ENCODE results near the gene CCDC97. TPM values are rescaled to one million over a fixed set of nuclear protein-coding genes. Genes with fewer than 3 reads are reported as not detected.
A peak's percentile ranks its signal among the peaks of the same experiment; 100 is the strongest.
"Not testable (repeated sequence)": the region's sequence is repeated elsewhere in the genome, so short reads cannot be mapped to it uniquely, and the experiment has no call there.

Gene CCDC97
- total RNA-seq, 2 donors from 2014 or later: 52.5 to 56.2 TPM

DNA sequence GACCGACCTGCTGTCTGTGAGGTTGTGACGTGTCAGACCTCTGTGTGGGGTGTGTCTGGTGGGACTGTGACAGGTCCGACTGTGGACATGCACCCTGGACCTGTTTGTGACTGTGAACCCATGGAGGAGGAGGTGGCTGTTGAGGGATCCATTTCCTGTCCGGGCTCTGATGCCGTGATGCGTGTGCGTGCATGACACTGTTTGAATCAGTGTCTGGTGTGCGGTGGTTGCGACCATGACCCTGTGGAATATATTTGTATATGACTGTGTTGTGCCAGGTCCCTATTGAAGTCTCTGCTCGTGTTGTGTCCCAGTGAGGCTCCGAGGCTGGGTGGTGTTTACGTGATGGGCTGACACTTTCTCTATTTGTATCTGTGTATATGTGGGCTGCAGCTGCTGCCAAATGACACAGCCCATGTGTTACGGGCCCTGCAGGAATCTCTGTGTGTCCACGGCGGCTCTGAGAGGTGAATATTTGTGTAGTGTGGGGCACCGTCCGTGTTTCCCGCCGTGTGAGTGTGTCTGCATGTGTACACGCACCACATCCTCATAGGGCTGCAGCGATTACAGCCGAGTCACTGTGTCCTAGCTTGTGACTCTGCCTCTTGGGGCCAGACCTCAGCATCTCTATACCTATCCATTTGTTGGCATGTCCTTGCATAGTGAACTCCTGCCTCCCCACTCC, 18.3 kb downstream of the CCDC97 start:
- peak overlapping the region; percentile 85 for H3K4me3 Mint-ChIP-seq
- peak; percentile 76 for DNase-seq (ENCODE audit: low spot score)
- peak overlapping the region; percentile 85 to 90 for H3K27ac Mint-ChIP-seq
- no peaks in the 10 kb centered on the region for H3K27me3 Mint-ChIP-seq
- peaks cover 70% of the 10 kb centered on the region in 2 donors for H3K4me1 Mint-ChIP-seq (ENCODE audit: low read depth in 2 of 2)
- ATAC-seq: peak; percentile 59 to 69
- H3K36me3 Mint-ChIP-seq: peaks cover 24% of the 10 kb centered on the region
- no peaks in the 10 kb centered on the region for H3K9me3 Mint-ChIP-seq

DNA sequence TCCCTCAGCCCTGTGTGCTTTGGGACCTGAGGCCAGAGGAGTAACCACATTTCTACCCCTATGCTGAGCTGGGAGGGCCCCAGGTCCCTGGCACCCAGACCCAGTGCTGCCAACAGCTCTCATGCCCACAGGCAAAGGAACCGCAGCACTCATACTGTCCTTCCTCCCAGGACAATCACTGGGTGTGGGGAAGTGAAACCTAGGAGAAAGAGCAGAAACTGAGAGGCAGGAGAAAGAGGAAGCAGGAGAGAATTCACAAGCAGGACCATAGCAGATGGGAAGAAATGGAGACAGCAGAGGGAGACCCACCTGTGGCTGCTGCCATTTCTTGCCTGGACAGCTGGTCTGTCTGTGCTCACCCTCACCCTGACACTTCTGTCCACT, 18.9 kb downstream of the CCDC97 start:
- no peak for ATAC-seq
- peaks cover 24% of the 10 kb centered on the region for H3K36me3 Mint-ChIP-seq
- DNase-seq (ENCODE audit: low spot score): no peak
- H3K9me3 Mint-ChIP-seq: no peaks in the 10 kb centered on the region
- peaks cover 67 to 68% of the 10 kb centered on the region in 2 donors for H3K4me1 Mint-ChIP-seq (ENCODE audit: low read depth in 2 of 2)
- H3K27ac Mint-ChIP-seq: peak overlapping the region; percentile 85 to 90
- H3K4me3 Mint-ChIP-seq: peak overlapping the region; percentile 85
- H3K27me3 Mint-ChIP-seq: no peaks in the 10 kb centered on the region

DNA sequence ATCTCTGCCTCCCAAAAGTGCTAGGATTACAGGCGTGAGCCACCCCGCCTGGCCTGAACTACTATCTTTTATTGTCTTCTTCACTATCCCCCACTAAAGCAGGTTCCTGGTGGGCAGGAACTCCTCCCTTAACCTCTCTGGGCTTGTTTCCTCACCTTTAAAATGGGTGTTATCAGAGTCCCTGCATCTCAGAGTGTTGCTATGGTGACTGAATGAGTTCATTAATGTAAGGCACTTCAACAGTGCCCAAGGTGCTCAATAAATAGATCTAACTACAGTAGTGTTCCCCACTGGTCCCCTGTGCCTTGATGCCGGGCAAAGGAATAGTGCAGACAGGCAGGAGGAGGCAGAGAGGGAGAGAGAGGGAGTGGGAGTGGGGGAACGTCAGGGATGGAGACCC, 20.5 kb downstream of the CCDC97 start:
- peak overlapping the region; percentile 12 to 14 for H3K27ac Mint-ChIP-seq
- H3K4me1 Mint-ChIP-seq (ENCODE audit: low read depth in 2 of 2): peaks cover 56 to 63% of the 10 kb centered on the region in 2 donors
- no peaks in the 10 kb centered on the region for H3K27me3 Mint-ChIP-seq
- no peaks in the 10 kb centered on the region for H3K9me3 Mint-ChIP-seq
- ATAC-seq: no peak
- H3K36me3 Mint-ChIP-seq: peaks cover 19% of the 10 kb centered on the region
- H3K4me3 Mint-ChIP-seq: peak overlapping the region; percentile 38
- no peak for DNase-seq (ENCODE audit: low spot score)

DNA sequence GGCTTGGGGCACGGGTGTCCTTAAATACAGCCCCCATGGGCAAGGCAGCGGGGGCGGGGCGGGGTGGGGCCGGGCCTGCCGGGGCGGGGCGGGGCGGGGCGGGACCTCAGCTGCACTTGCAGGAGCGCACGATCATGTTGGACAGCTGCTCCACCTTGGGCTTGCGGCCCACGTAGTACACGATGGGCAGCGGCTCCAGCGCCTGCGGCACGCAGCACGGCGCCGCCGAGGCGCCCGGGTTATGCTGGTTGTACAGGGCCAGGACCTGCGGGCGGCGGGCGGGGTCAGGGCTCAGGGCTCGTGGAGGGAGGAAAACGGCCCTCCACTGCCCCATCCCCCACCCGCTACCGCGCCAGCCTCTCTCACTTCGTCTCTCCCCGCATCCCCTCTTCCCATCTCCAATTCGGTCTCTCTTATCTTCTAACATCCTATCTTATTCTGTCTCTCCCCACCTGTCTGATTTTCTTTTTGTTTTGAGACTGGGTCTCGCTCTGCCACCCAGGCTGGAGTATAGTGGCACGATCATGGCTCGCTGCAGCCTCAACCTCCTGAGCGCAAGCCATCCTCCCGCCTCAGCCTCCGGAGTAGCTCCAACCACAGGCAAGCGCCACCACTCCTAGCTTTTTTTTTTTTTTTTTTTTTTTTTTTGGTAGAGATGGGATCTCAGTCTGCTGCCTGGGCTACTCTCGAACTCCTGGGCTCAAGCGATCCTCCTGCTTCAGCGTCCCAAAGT, 21.1 kb downstream of the CCDC97 start:
- Mint-ChIP-seq H3K4me1 (ENCODE audit: low read depth in 2 of 2) (peaks cover 55 to 62% of the 10 kb centered on the region in 2 donors), H3K4me3 (peak overlapping the region; percentile 34), H3K27me3 (no peaks in the 10 kb centered on the region), H3K36me3 (peaks cover 19% of the 10 kb centered on the region), H3K27ac (peak overlapping the region; percentile 2 to 59), H3K9me3 (no peaks in the 10 kb centered on the region)
- DNase-seq (ENCODE audit: low spot score) (no peak), ATAC-seq (no peak)

DNA sequence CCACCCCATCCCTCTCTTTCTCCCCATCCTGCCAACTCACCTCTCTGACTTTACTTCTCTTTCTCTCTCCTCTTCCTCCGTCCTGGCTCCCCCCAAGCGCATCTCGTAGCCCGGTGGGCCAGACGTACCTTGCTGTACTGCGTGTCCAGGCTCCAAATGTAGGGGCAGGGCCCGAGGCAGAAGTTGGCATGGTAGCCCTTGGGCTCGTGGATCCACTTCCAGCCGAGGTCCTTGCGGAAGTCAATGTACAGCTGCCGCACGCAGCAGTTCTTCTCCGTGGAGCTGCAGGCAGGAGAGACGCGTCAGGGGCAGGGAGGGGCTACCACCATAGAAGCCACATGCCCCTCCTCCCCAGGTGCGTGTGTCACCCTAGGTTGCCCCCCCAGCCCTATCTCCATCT, 22.0 kb downstream of the CCDC97 start:
- H3K4me3 Mint-ChIP-seq: peak overlapping the region; percentile 34
- H3K36me3 Mint-ChIP-seq: peaks cover 19% of the 10 kb centered on the region
- peak overlapping the region; percentile 2 to 59 for H3K27ac Mint-ChIP-seq
- H3K9me3 Mint-ChIP-seq: no peaks in the 10 kb centered on the region
- DNase-seq (ENCODE audit: low spot score): no peak
- no peak for ATAC-seq
- H3K4me1 Mint-ChIP-seq (ENCODE audit: low read depth in 2 of 2): peaks cover 48 to 53% of the 10 kb centered on the region in 2 donors
- no peaks in the 10 kb centered on the region for H3K27me3 Mint-ChIP-seq

DNA sequence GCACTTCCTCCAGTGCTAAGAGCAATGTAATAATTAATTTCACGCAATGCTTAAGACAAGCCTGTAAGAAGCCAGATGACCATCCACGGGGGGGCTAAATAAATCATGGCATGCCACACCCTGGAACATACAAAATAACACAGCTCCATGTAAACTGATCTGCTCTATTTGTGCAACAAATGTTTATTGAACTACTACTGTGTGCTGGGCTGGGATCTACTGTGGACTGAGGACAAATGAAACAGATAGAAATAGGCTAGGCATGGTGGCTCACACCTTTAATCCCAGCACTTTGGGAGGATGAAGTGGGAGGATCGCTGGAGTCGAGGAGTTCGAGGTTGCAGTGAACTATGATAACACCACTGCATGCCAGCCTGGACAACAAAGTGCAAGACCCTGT, 22.5 kb downstream of the CCDC97 start:
- H3K27me3 Mint-ChIP-seq: no peaks in the 10 kb centered on the region
- peaks cover 46 to 51% of the 10 kb centered on the region in 2 donors for H3K4me1 Mint-ChIP-seq (ENCODE audit: low read depth in 2 of 2)
- peak overlapping the region; percentile 2 to 59 for H3K27ac Mint-ChIP-seq
- H3K36me3 Mint-ChIP-seq: peaks cover 20% of the 10 kb centered on the region
- no peak for DNase-seq (ENCODE audit: low spot score)
- no peak for ATAC-seq
- no peaks in the 10 kb centered on the region for H3K9me3 Mint-ChIP-seq
- H3K4me3 Mint-ChIP-seq: no peak overlapping the region

DNA sequence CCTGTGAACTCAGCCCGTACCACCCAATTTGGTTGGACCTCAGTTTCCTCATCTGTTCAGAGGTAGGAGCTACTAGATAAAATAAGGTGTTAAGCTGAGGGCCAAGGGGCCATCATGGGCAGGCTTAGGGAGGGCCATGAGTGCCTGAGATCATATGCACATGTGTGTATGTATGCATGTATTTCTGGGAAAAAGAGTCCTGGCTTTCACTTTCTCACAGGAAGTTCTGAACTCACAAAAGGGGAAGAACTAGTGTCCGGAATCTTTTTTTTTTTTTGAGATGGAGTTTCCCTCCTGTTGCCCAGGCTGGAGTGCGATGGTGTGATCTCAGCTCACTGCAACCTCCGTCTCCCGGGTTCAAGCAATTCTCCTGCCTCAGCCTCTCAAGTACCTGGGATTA, 24.8 kb downstream of the CCDC97 start:
- H3K27ac Mint-ChIP-seq: peak overlapping the region; percentile 54 to 90
- H3K36me3 Mint-ChIP-seq: peaks cover 24% of the 10 kb centered on the region
- H3K4me3 Mint-ChIP-seq: peak overlapping the region; percentile 42
- H3K9me3 Mint-ChIP-seq: no peaks in the 10 kb centered on the region
- ATAC-seq (peak; percentile 57 to 86), DNase-seq (ENCODE audit: low spot score) (no peak)
- peaks cover 35 to 43% of the 10 kb centered on the region in 2 donors for H3K4me1 Mint-ChIP-seq (ENCODE audit: low read depth in 2 of 2)
- no peaks in the 10 kb centered on the region for H3K27me3 Mint-ChIP-seq

DNA sequence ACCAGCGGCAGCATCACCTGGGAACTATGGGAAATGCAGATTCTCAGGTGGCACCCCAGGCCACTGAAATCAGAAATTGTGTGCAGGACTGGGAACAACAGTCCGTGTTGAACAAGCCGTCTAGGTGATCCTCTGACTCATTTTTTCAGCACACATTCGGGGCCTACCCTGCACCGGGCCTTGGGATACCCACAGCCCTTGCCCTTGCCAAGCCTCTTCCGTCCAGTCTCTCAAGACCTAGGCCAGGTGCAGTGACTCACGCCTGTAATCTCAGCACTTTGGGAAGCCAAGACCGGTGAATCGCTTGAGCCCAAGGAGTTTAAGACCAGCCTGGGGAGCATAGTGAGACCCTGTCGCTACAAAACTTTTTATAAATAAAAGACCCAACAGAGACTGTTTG, 25.5 kb downstream of the CCDC97 start:
- Mint-ChIP-seq H3K27me3 (no peaks in the 10 kb centered on the region), H3K4me3 (no peak overlapping the region), H3K36me3 (peaks cover 21% of the 10 kb centered on the region), H3K27ac (peak overlapping the region; percentile 54 to 90), H3K4me1 (ENCODE audit: low read depth in 2 of 2) (peaks cover 34 to 42% of the 10 kb centered on the region in 2 donors), H3K9me3 (no peaks in the 10 kb centered on the region)
- ATAC-seq (no peak), DNase-seq (ENCODE audit: low spot score) (no peak)

DNA sequence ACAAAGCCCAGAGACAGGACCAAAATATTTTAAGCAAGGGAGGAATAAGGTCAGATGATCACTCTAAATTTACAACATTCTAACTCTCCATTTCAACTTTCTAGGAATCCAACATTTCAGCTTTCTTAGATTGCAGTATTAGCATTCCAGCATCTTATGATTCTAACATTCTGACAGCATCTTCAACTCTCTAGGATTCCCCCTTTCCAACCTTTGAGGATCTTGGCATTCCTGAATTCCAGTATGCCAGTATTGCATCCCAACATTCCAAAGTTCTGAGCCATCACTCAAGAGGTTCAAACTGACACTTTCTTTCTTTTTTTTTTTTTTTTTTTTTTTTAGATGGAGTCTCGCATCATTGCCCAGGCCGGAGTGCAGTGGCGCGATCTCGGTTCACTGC, 30.0 kb downstream of the CCDC97 start:
- peaks cover 34 to 35% of the 10 kb centered on the region in 2 donors for H3K4me1 Mint-ChIP-seq (ENCODE audit: low read depth in 2 of 2)
- no peak for DNase-seq (ENCODE audit: low spot score)
- H3K9me3 Mint-ChIP-seq: no peaks in the 10 kb centered on the region
- no peak for ATAC-seq
- H3K36me3 Mint-ChIP-seq: peaks cover 10% of the 10 kb centered on the region
- no peaks in the 10 kb centered on the region for H3K27me3 Mint-ChIP-seq
- H3K4me3 Mint-ChIP-seq: no peak overlapping the region
- peak overlapping the region in 1 of 2 donors; percentile 81 for H3K27ac Mint-ChIP-seq

DNA sequence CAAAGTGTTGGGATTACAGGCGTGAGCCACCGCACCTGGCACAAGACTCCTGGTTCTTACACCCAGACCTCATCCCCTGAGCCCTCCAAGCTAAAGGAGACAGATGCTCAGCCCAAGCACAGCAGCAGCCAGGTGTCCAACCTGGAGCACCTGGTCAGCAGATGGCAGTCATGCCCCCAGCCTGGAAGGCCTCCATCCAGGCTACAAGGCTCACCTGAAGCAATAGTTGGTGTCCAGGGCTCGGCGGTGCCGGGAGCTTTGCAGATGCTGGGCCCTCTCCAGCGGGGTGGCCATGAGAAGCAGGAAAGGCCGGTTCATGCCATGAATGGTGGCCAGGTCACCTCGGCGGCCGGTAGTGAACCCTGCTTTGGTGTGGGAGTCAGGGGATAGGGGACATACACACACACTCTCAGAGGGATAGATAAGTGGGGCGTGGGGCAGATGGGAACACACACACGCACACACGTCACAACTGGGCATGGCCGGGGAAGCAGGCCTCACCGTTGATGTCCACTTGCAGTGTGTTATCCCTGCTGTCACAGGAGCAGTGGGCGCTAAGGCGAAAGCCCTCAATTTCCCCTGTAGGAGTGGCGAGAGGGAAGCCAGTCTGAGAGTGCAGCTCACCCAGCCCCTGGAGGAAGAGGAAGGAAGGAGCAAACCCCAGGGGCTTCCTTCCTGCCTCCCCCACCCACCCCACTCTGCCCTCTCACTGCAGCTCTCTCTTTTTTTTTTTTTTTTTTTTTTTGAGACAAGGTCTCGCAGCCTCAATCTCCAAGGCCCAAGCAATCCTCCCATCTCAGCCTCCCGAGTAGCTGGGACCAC, 31.9 kb downstream of the CCDC97 start:
- DNase-seq (ENCODE audit: low spot score): no peak
- H3K36me3 Mint-ChIP-seq: peaks cover 10% of the 10 kb centered on the region
- ATAC-seq: peak in 1 of 2 donors; percentile 68
- peaks cover 27 to 33% of the 10 kb centered on the region in 2 donors for H3K4me1 Mint-ChIP-seq (ENCODE audit: low read depth in 2 of 2)
- peak overlapping the region; percentile 25 for H3K4me3 Mint-ChIP-seq
- H3K27me3 Mint-ChIP-seq: no peaks in the 10 kb centered on the region
- no peaks in the 10 kb centered on the region for H3K9me3 Mint-ChIP-seq
- H3K27ac Mint-ChIP-seq: peak overlapping the region; percentile 61 to 88

DNA sequence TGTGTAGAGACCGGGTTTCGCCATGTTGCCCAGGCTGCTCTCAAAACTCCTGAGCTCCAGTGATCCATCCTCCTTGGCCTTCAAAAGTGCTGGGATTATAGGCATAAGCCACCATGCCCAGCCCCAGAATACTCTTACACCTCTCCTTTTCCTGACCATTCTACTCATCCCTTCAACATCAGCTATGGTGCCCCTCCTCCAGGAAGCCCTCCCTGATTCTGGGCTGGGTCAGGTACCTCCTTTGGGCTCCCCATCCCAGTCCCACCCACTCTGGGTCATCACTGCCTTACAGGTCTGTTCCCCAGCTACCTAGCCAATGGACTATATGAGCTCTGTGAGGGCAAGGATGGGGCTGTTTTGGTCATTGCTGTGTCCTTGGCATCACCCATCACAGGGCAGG, 34.2 kb downstream of the CCDC97 start:
- peaks cover 5% of the 10 kb centered on the region for H3K36me3 Mint-ChIP-seq
- ATAC-seq: no peak
- DNase-seq (ENCODE audit: low spot score): no peak
- peaks cover 33 to 37% of the 10 kb centered on the region in 2 donors for H3K4me1 Mint-ChIP-seq (ENCODE audit: low read depth in 2 of 2)
- no peaks in the 10 kb centered on the region for H3K9me3 Mint-ChIP-seq
- H3K4me3 Mint-ChIP-seq: no peak overlapping the region
- H3K27ac Mint-ChIP-seq: peak overlapping the region; percentile 61 to 88
- no peaks in the 10 kb centered on the region for H3K27me3 Mint-ChIP-seq

DNA sequence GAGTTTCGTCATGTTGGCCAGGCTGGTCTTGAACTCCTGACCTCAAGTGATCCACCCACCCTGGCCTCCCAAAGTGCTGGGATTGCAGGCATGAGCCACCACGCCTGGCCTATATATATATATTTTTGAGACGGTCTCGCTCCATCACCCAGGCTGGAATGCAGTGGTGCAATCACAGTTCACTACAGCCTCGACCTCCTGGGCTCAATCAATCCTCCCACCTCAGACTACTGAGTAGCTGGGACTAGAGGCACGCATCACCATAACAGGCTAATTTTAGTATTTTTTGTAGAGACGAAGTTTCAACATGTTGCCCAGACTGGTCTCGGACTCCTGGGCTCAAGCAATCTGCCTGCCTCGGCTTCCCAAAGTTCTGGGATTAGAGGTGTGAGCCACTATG, 36.9 kb downstream of the CCDC97 start:
- H3K4me1 Mint-ChIP-seq (ENCODE audit: low read depth in 2 of 2): peaks cover 47 to 50% of the 10 kb centered on the region in 2 donors
- H3K4me3 Mint-ChIP-seq, H3K27me3 Mint-ChIP-seq: not testable (repeated sequence)

DNA sequence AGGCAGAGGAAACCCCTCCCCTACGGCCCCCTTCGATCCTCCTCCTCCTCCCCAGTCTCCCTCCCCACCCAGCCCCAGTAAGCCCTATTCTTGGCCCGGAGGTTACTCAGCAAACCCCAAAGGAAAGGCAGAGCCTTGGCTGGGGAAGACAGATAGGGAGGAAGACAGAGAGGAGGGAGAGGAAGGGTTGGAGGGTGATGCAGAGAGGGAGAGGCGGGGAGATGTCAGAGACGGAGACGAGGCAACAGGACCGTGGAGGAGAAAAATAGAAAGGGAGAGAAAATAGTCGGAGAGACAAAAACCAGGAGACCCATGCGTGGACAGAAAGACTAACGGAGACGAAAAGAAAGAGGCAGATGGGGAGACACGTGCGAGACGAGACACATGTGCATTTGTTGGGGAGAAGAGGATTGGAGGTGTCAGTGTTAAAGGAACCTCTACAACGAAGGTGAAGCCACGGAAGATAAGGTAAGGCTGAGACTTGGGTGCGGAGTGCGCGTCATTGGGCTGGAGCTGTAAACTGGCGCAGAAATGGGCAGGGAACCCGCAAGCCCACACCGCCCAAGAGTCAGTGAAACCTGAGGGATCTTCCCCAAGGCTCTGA, 40.9 kb downstream of the CCDC97 start:
- Mint-ChIP-seq H3K4me3 (peak overlapping the region; percentile 96), H3K27ac (peak overlapping the region; percentile 70 to 82), H3K4me1 (ENCODE audit: low read depth in 2 of 2) (peaks cover 46 to 51% of the 10 kb centered on the region in 2 donors), H3K27me3 (no peaks in the 10 kb centered on the region), H3K36me3 (no peaks in the 10 kb centered on the region), H3K9me3 (no peaks in the 10 kb centered on the region)
- DNase-seq (ENCODE audit: low spot score) (no peak), ATAC-seq (no peak)

More for the DNA sequence above, 36.9 kb downstream of the CCDC97 start:
- H3K27ac Mint-ChIP-seq: peak overlapping the region in 1 of 2 donors; percentile 66
- not testable (repeated sequence) for DNase-seq (ENCODE audit: low spot score); H3K36me3 Mint-ChIP-seq; ATAC-seq; H3K9me3 Mint-ChIP-seq
